ENCODE data around the gene SMURF1.

SMURF1 gene

GRCh38 chr7:99029466-99030435, 114.2 kb downstream of the SMURF1 start:
- no peak for DNase-seq (ENCODE audit: low read depth in 2 of 2)

- DNase-seq (ENCODE audit: low read depth in 2 of 2) = no peak
Measured at GRCh38 chr7:99028261-99028973, 115.5 kb downstream of the SMURF1 start.

- no peak for DNase-seq (ENCODE audit: low read depth in 2 of 2)
Measured at GRCh38 chr7:99027841-99028240, 116.1 kb downstream of the SMURF1 start.

- DNase-seq (ENCODE audit: low read depth in 2 of 2) = no peak
Measured at GRCh38 chr7:99027241-99027640, 116.7 kb downstream of the SMURF1 start.

- DNase-seq (ENCODE audit: low read depth in 2 of 2) = no peak
Measured at GRCh38 chr7:99024066-99024465, 119.8 kb downstream of the SMURF1 start.

- no peak for DNase-seq (ENCODE audit: low read depth in 2 of 2)
Measured at GRCh38 chr7:99021941-99022560, 121.9 kb downstream of the SMURF1 start.

- DNase-seq (ENCODE audit: low read depth in 2 of 2) = no peak
Measured at GRCh38 chr7:99020413-99020715, 123.5 kb downstream of the SMURF1 start.

- DNase-seq (ENCODE audit: low read depth in 2 of 2) = no peak
Measured at GRCh38 chr7:99019523-99020412, 124.1 kb downstream of the SMURF1 start.

- DNase-seq (ENCODE audit: low read depth in 2 of 2) = no peak
Measured at GRCh38 chr7:99016196-99016595, 127.7 kb downstream of the SMURF1 start.

GRCh38 chr7:99014113-99014985, 129.6 kb downstream of the SMURF1 start:
- no peak for DNase-seq (ENCODE audit: low read depth in 2 of 2)

GRCh38 chr7:99013266-99014112, 130.4 kb downstream of the SMURF1 start:
- DNase-seq (ENCODE audit: low read depth in 2 of 2) = no peak

GRCh38 chr7:99012722-99013121, 131.2 kb downstream of the SMURF1 start:
- DNase-seq (ENCODE audit: low read depth in 2 of 2) = no peak

GRCh38 chr7:99011706-99012404, 132.1 kb downstream of the SMURF1 start:
- no peak for DNase-seq (ENCODE audit: low read depth in 2 of 2)

GRCh38 chr7:99011341-99011705, 132.6 kb downstream of the SMURF1 start:
- no peak for DNase-seq (ENCODE audit: low read depth in 2 of 2)

- no peak for DNase-seq (ENCODE audit: low read depth in 2 of 2)
Measured at GRCh38 chr7:99010281-99010680, 133.6 kb downstream of the SMURF1 start.

GRCh38 chr7:99008921-99009530, 134.9 kb downstream of the SMURF1 start:
- DNase-seq (ENCODE audit: low read depth in 2 of 2) = no peak

- no peak for DNase-seq (ENCODE audit: low read depth in 2 of 2)
Measured at GRCh38 chr7:99008181-99008631, 135.7 kb downstream of the SMURF1 start.

- no peak for DNase-seq (ENCODE audit: low read depth in 2 of 2)
Measured at GRCh38 chr7:99006739-99007424, 137.0 kb downstream of the SMURF1 start.
